IMR-90 (cell line): ENCODE data around the gene RPL35. TPM values are rescaled to one million over a fixed set of nuclear protein-coding genes. Genes with fewer than 3 reads are reported as not detected.
"Not testable (repeated sequence)": the region's sequence is repeated elsewhere in the genome, so short reads cannot be mapped to it uniquely, and the experiment has no call there.

ENCODE experiments used
- ATAC-seq: fragments of 200-7000 bp; cut with Tn5 transposase; 2 replicates; pipeline ENCODE4 v1.9.1; 2020; ENCODE audit warnings: low read depth, mild to moderate bottlenecking, moderate library complexity
- BruUV-seq: library from RNA; stranded (reverse); fragments of 400-500 nt; replicated peaks from 2 replicates; lab custom pipeline; 2021; lab: Mats Ljungman, UMichigan
- CTCF ChIA-PET: fragments of 300-600 bp; formaldehyde crosslinking; extraction: SDS; loops from one replicate; lab custom pipeline; 2021; ENCODE audit warnings: antibody characterized with exemption; lab: Yijun Ruan, JAX
- POLR2A ChIA-PET: fragments of 300-600 bp; sonication (Branson Sonifier 250); formaldehyde crosslinking; loops from one replicate; lab custom pipeline; 2022; ENCODE audit warnings: antibody characterized with exemption; ENCODE audit not compliant: unreplicated experiment; lab: Charles Lee
- DNase-seq: peaks from one replicate; pipeline ENCODE4 v3.0.0; 2013
- H2AFZ ChIP-seq: replicated peaks from 2 replicates; pipeline ENCODE3; 2013; ENCODE audit warnings: low read length, mild to moderate bottlenecking; ENCODE audit not compliant: poor library complexity
- H2AK5ac ChIP-seq: 2 replicates; pipeline ENCODE4 v1.6.1; 2013; ENCODE audit warnings: low read depth, low read length, inconsistent platforms
- H2AK9ac ChIP-seq: replicated peaks from 2 replicates; pipeline ENCODE3; 2013; ENCODE audit warnings: mild to moderate bottlenecking, low read depth, low read length, moderate library complexity; ENCODE audit not compliant: poor library complexity
- H2BK120ac ChIP-seq: 2 replicates; pipeline ENCODE4 v1.6.1; 2013; ENCODE audit warnings: low read depth, low read length, inconsistent platforms
- H2BK15ac ChIP-seq: 3 replicates; pipeline ENCODE4 v1.6.1; 2013; ENCODE audit warnings: low read depth, low read length, inconsistent platforms
- H2BK20ac ChIP-seq: 2 replicates; pipeline ENCODE4 v1.6.1; 2013; ENCODE audit warnings: low read depth, mild to moderate bottlenecking, inconsistent platforms, low read length, moderate library complexity
- H2BK5ac ChIP-seq: 2 replicates; pipeline ENCODE4 v1.6.1; 2013; ENCODE audit warnings: mild to moderate bottlenecking, low read depth, low read length, inconsistent platforms; ENCODE audit not compliant: poor library complexity, severe bottlenecking
- H3K14ac ChIP-seq: replicated peaks from 2 replicates; pipeline ENCODE4 v1.6.1; 2013; ENCODE audit warnings: low read depth, low read length, inconsistent platforms
- H3K18ac ChIP-seq: 2 replicates; pipeline ENCODE4 v1.6.1; 2013; ENCODE audit warnings: low read depth, low read length, control low read depth
- H3K23ac ChIP-seq: 2 replicates; pipeline ENCODE4 v1.6.1; 2013; ENCODE audit warnings: low read depth, low read length, inconsistent platforms
- H3K27ac ChIP-seq: 2 replicates; pipeline ENCODE4 v1.5.1; 2013; ENCODE audit warnings: mild to moderate bottlenecking, control low read depth, low read length; ENCODE audit not compliant: insufficient read depth
- H3K27me3 ChIP-seq: 2 replicates; pipeline ENCODE4 v1.6.1; 2013; ENCODE audit warnings: low read length; ENCODE audit not compliant: control insufficient read depth, insufficient read depth
- H3K36me3 ChIP-seq: 2 replicates; pipeline ENCODE4 v1.6.1; 2013; ENCODE audit warnings: low read length, mixed read lengths; ENCODE audit not compliant: control insufficient read depth, insufficient read depth
- H3K4ac ChIP-seq: 2 replicates; pipeline ENCODE4 v1.6.1; 2013; ENCODE audit warnings: low read depth, low read length, inconsistent platforms
- H3K4me1 ChIP-seq: 2 replicates; pipeline ENCODE4 v1.6.1; 2013; ENCODE audit warnings: low read length, mixed read lengths; ENCODE audit not compliant: control insufficient read depth, insufficient read depth
- H3K4me2 ChIP-seq: 2 replicates; pipeline ENCODE4 v1.6.1; 2013; ENCODE audit warnings: low read depth, mild to moderate bottlenecking, control low read depth, low read length, moderate library complexity
- H3K4me3 ChIP-seq: 2 replicates; pipeline ENCODE4 v1.5.1; 2013; ENCODE audit warnings: low read depth, mild to moderate bottlenecking, control low read depth, low read length, moderate library complexity; ENCODE audit not compliant: insufficient read depth
- H3K56ac ChIP-seq: 2 replicates; pipeline ENCODE4 v1.6.1; 2013; ENCODE audit warnings: low read length, inconsistent platforms; ENCODE audit not compliant: insufficient read depth; ENCODE audit errors: extremely low read depth
- H3K79me1 ChIP-seq, 2 experiments: 2 replicates each; pipeline ENCODE4 v1.6.1; 2013; ENCODE audit warnings: low read length in 2 of 2, inconsistent platforms in 1 of 2, low read depth in 1 of 2
- H3K9ac ChIP-seq: 2 replicates; pipeline ENCODE4 v1.6.1; 2013; ENCODE audit warnings: low read depth, low read length, control low read depth
- H3K9me1 ChIP-seq: 2 replicates; pipeline ENCODE4 v1.6.1; 2013; ENCODE audit warnings: low read length, inconsistent platforms; ENCODE audit not compliant: insufficient read depth
- H3K9me3 ChIP-seq: 2 replicates; pipeline ENCODE4 v1.6.1; 2013; ENCODE audit warnings: low read length; ENCODE audit not compliant: control insufficient read depth, insufficient read depth
- H4K20me1 ChIP-seq: 2 replicates; pipeline ENCODE4 v1.6.1; 2013; ENCODE audit warnings: low read length, inconsistent platforms; ENCODE audit not compliant: insufficient read depth
- H4K5ac ChIP-seq: 2 replicates; pipeline ENCODE4 v1.6.1; 2013; ENCODE audit warnings: mild to moderate bottlenecking, low read depth, low read length, control low read depth
- H4K8ac ChIP-seq, 2 experiments: 2 replicates each; pipeline ENCODE4 v1.6.1; 2013; ENCODE audit warnings: low read depth in 2 of 2, low read length in 2 of 2, control low read depth in 1 of 2, inconsistent platforms in 1 of 2
- H4K91ac ChIP-seq: 2 replicates; pipeline ENCODE4 v1.6.1; 2013; ENCODE audit warnings: low read depth, low read length, inconsistent platforms; ENCODE audit not compliant: insufficient read depth
- WGBS, 2 experiments: methylation state at CpG; one replicate each; pipeline versions ENCODE4 v1.1.5 to v1.1.7; 2013; ENCODE audit warnings: missing lambda C conversion rate in 2 of 2; ENCODE audit not compliant: insufficient read length in 1 of 2; ENCODE audit errors: extremely low coverage in 2 of 2; 5-methylcytosine and 5-hydroxymethylcytosine counted together
- dilution Hi-C: fragments of 300-500 bp; cut with HindIII; formaldehyde crosslinking; loops from one replicate; pipeline ENCODE4 v1.14.3; 2018; ENCODE audit warnings: low sequenced_read_pairs; ENCODE audit not compliant: unreplicated experiment
- in situ Hi-C: fragments of 300-500 bp; cut with MboI; formaldehyde crosslinking; loops from 3 replicates; pipeline ENCODE4 v1.14.3; 2019; ENCODE audit warnings: low sequenced_read_pairs, inconsistent platforms, mixed read lengths
- intact Hi-C: fragments of 100-400 bp; cut with micrococcal nuclease; formaldehyde crosslinking; loops from 2 replicates; pipeline ENCODE4 v1.10.0; 2022
- polyA plus RNA-seq, 3 experiments: library from polyadenylated mRNA; depleted of rRNA; stranded (reverse); fragments of >200 nt; gene quantifications; 2 replicates each; pipeline ENCODE4 v1.2.3, GENCODE V29; 2012; ENCODE audit warnings: low replicate concordance in 1 of 3
- total RNA-seq: library from RNA; depleted of rRNA; stranded (reverse); fragments of >200 nt; gene quantifications from 2 replicates; pipeline ENCODE4 v1.2.3, GENCODE V29; 2012

Gene RPL35
- total and polyA plus RNA-seq, 2 of the 4 experiments (the other 2 are of a cell fraction) = 881 to 1,650 TPM

GRCh38 chr9:124838567-124839275 lies 23.0 kb downstream of the RPL35 start:
- peaks cover 14% of the 10 kb centered on the region for H3K4me1 ChIP-seq
- H3K18ac ChIP-seq, H2BK15ac ChIP-seq, H3K79me1 ChIP-seq, H3K14ac ChIP-seq, ATAC-seq, H3K4me2 ChIP-seq, H3K36me3 ChIP-seq, H2BK120ac ChIP-seq, H3K9me3 ChIP-seq, H4K5ac ChIP-seq, H3K23ac ChIP-seq, H2AK9ac ChIP-seq, in situ Hi-C loops, H2BK5ac ChIP-seq, H2BK20ac ChIP-seq, H3K9me1 ChIP-seq, H4K20me1 ChIP-seq, H2AFZ ChIP-seq, POLR2A ChIA-PET, H3K27ac ChIP-seq, H3K56ac ChIP-seq, H2AK5ac ChIP-seq, BruUV-seq, H4K91ac ChIP-seq, H3K4me3 ChIP-seq, H4K8ac ChIP-seq, H3K4ac ChIP-seq, H3K27me3 ChIP-seq, H3K9ac ChIP-seq, DNase-seq, dilution Hi-C loops: not testable (repeated sequence)
- intact Hi-C loops = loop anchor here (1.0 kb wide), 1 partner anchor 64 kb away; no protein-coding TSS in a partner anchor
- CTCF ChIA-PET = interaction anchor here (1.3 to 1.6 kb wide), 2 partner anchors 9 to 73 kb away, joined by 4 to 5 read pairs; no protein-coding TSS in a partner anchor
- WGBS, 2 experiments = 98% methylated on average over 5 of the region's 52 CpGs; no CpG with 5 or more reads in 1 of the 2 experiments

DNA sequence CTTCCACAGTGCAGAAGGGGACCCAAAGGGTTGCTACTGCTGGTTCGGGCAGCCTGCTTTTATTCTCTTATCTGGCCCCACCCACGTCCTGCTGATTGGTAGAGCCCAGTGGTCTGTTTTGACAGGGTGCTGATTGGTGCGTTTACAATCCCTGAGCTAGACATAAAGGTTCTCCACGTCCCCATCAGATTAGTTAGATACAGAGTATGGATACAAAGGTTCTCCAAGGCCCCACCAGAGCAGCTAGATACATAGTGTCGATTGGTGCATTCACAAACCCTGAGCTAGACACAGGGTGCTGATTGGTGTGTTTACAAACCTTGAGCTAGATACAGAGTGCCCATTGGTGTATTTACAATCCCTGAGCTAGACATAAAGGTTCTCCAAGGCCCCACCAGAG lies 23.6 kb downstream of the RPL35 start:
- ATAC-seq, H4K5ac ChIP-seq, H2BK15ac ChIP-seq, H3K23ac ChIP-seq, CTCF ChIA-PET, H3K9ac ChIP-seq, DNase-seq, H4K20me1 ChIP-seq, POLR2A ChIA-PET, H3K27ac ChIP-seq, H3K4me2 ChIP-seq, H3K27me3 ChIP-seq, H4K8ac ChIP-seq, in situ Hi-C loops, H2AFZ ChIP-seq, H3K9me1 ChIP-seq, H2AK9ac ChIP-seq, H3K4ac ChIP-seq, H3K4me3 ChIP-seq, H2BK120ac ChIP-seq, H3K18ac ChIP-seq, H2AK5ac ChIP-seq, dilution Hi-C loops, H3K79me1 ChIP-seq, H3K9me3 ChIP-seq, H3K56ac ChIP-seq, H2BK20ac ChIP-seq, H4K91ac ChIP-seq, H3K36me3 ChIP-seq, H2BK5ac ChIP-seq, H3K14ac ChIP-seq, BruUV-seq, intact Hi-C loops: not testable (repeated sequence)
- peaks cover 14% of the 10 kb centered on the region for H3K4me1 ChIP-seq
- no CpG with 5 or more reads among the region's 5 CpGs for WGBS, 2 experiments
